Left renal cortex interstitium (tissue), 4 donors: ENCODE data around the gene RAB18. TPM values are rescaled to one million over a fixed set of nuclear protein-coding genes. Genes with fewer than 3 reads are reported as not detected.
"Not testable (repeated sequence)": the region's sequence is repeated elsewhere in the genome, so short reads cannot be mapped to it uniquely, and the experiment has no call there.

Experiments
- DNase-seq, 4 donors: peaks; one replicate each; pipeline ENCODE4 v3.0.0-alpha.2; 2013; ENCODE audit warnings: low read depth in 4 of 4, low spot score in 2 of 4, missing footprints in 1 of 4
- polyA plus RNA-seq, 4 donors: library from polyadenylated mRNA; unstranded; fragments of 120-200 nt; gene quantifications; one replicate each; pipeline ENCODE4 v1.2.1, GENCODE V29; 2013; ENCODE audit not compliant: insufficient read length in 4 of 4

The RAB18 gene
- polyA plus RNA-seq, 4 donors = 101 to 146 (median 123) TPM

- no peak for DNase-seq
Measured at GRCh38 chr10:27503498-27504006, 552 bp upstream of the RAB18 start.

GRCh38 chr10:27504808-27505460 lies 830 bp downstream of the RAB18 start:
- no peak for DNase-seq

- not testable (repeated sequence) for DNase-seq
Measured at GRCh38 chr10:27505537-27505936, 1.4 kb downstream of the RAB18 start.

GRCh38 chr10:27506280-27506679 lies 2.2 kb downstream of the RAB18 start:
- DNase-seq = no peak

- DNase-seq = no peak
Measured at GRCh38 chr10:27512548-27512947, 8.4 kb downstream of the RAB18 start.

- no peak for DNase-seq
Measured at GRCh38 chr10:27513451-27514191, 9.5 kb downstream of the RAB18 start.

- DNase-seq = no peak
Measured at GRCh38 chr10:27514243-27514642, 10.1 kb downstream of the RAB18 start.

- DNase-seq = no peak
Measured at GRCh38 chr10:27518261-27518660, 14.2 kb downstream of the RAB18 start.

- no peak for DNase-seq
Measured at GRCh38 chr10:27525819-27526218, 21.7 kb downstream of the RAB18 start.

- no peak for DNase-seq
Measured at GRCh38 chr10:27526242-27526641, 22.1 kb downstream of the RAB18 start.

- no peak for DNase-seq
Measured at GRCh38 chr10:27527666-27528295, 23.7 kb downstream of the RAB18 start.

- no peak for DNase-seq
Measured at GRCh38 chr10:27529010-27529783, 25.1 kb downstream of the RAB18 start.

- DNase-seq = no peak
Measured at GRCh38 chr10:27530477-27530876, 26.4 kb downstream of the RAB18 start.

- DNase-seq = no peak
Measured at GRCh38 chr10:27531336-27531847, 27.3 kb downstream of the RAB18 start.

- no peak for DNase-seq
Measured at GRCh38 chr10:27534161-27534700, 30.1 kb downstream of the RAB18 start.

- DNase-seq = no peak
Measured at GRCh38 chr10:27535317-27535716, 31.2 kb downstream of the RAB18 start.

- DNase-seq = no peak
Measured at GRCh38 chr10:27536437-27536836, 32.3 kb downstream of the RAB18 start.

GRCh38 chr10:27537166-27537565 lies 33.1 kb downstream of the RAB18 start:
- DNase-seq = no peak

GRCh38 chr10:27537787-27538186 lies 33.7 kb downstream of the RAB18 start:
- DNase-seq = no peak

GRCh38 chr10:27540672-27541071 lies 36.6 kb downstream of the RAB18 start:
- no peak for DNase-seq
